Calu3 (cell line): ENCODE results near the gene EPHA10. TPM values are rescaled to one million over a fixed set of nuclear protein-coding genes. Genes with fewer than 3 reads are reported as not detected.

ENCODE experiments used
- BruUV-seq: library from RNA; stranded (reverse); fragments of 400-500 nt; replicated peaks from 2 replicates; lab custom pipeline; 2021; lab: Mats Ljungman, UMichigan
- CTCF ChIA-PET: fragments of 300-600 bp; sonication (Branson Sonifier 250); formaldehyde crosslinking; loops from one replicate; lab custom pipeline; 2022; ENCODE audit warnings: antibody characterized with exemption; lab: Charles Lee
- DNase-seq: peaks from one replicate; pipeline ENCODE4 v3.0.0; 2022
- H3K27ac Mint-ChIP-seq: one replicate; pipeline ENCODE4 v1.8.0; 2022; ENCODE audit warnings: mixed read lengths; ENCODE audit not compliant: unreplicated experiment
- H3K27me3 Mint-ChIP-seq: one replicate; pipeline ENCODE4 v1.8.0; 2022; ENCODE audit warnings: mixed read lengths; ENCODE audit not compliant: unreplicated experiment
- H3K36me3 Mint-ChIP-seq: one replicate; pipeline ENCODE4 v1.8.0; 2022; ENCODE audit warnings: mild to moderate bottlenecking, moderate library complexity, mixed read lengths; ENCODE audit not compliant: insufficient read depth, unreplicated experiment
- H3K4me1 Mint-ChIP-seq: one replicate; pipeline ENCODE4 v1.8.0; 2022; ENCODE audit warnings: mild to moderate bottlenecking, low read depth, mixed read lengths; ENCODE audit not compliant: unreplicated experiment
- H3K4me3 Mint-ChIP-seq: one replicate; pipeline ENCODE4 v1.8.0; 2022; ENCODE audit warnings: mild to moderate bottlenecking, low read depth, moderate library complexity, mixed read lengths; ENCODE audit not compliant: unreplicated experiment
- H3K9me3 Mint-ChIP-seq: one replicate; pipeline ENCODE4 v1.8.0; 2022; ENCODE audit warnings: low read depth, mixed read lengths; ENCODE audit not compliant: unreplicated experiment
- intact Hi-C: fragments of 100-400 bp; cut with micrococcal nuclease; formaldehyde crosslinking; loops from one replicate; pipeline ENCODE4 v1.10.0; 2022; ENCODE audit not compliant: unreplicated experiment
- total RNA-seq: library from RNA; stranded (reverse); gene quantifications from 2 replicates; pipeline ENCODE4 v1.2.3, GENCODE V29; 2022
- TF ChIP-seq, protein P1 (sequence below): fragments of 200-600 bp; IDR thresholded peaks from one replicate; pipeline ENCODE4 v1.8.0; 2022; ENCODE audit warnings: antibody characterized with exemption; ENCODE audit not compliant: unreplicated experiment

The EPHA10 gene
- total RNA-seq, 1 experiment from 2014 or later, result 7.8 TPM

DNA sequence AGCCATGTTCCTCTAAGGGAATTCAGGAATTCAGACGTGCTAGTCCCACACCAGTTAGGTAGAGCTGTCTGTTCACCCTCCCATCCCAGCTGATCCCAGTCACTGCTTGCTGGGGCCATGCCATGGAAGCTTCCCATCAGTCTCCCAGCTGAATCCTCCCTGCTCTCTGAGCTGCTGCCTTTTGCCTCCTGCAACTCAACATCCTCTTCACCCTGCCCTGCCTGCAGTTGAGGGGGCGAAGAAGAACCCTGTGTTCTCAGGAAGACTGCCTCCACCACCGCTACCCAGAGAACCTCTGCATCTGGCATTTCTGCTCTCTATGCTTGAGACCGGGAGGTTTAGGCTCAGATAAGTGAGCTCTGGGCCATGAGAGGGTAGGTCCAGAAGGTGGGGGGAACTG, 56.4 kb downstream of the EPHA10 start:
- no peaks in the 10 kb centered on the region for H3K4me1 Mint-ChIP-seq
- TF ChIP-seq, protein P1, sequence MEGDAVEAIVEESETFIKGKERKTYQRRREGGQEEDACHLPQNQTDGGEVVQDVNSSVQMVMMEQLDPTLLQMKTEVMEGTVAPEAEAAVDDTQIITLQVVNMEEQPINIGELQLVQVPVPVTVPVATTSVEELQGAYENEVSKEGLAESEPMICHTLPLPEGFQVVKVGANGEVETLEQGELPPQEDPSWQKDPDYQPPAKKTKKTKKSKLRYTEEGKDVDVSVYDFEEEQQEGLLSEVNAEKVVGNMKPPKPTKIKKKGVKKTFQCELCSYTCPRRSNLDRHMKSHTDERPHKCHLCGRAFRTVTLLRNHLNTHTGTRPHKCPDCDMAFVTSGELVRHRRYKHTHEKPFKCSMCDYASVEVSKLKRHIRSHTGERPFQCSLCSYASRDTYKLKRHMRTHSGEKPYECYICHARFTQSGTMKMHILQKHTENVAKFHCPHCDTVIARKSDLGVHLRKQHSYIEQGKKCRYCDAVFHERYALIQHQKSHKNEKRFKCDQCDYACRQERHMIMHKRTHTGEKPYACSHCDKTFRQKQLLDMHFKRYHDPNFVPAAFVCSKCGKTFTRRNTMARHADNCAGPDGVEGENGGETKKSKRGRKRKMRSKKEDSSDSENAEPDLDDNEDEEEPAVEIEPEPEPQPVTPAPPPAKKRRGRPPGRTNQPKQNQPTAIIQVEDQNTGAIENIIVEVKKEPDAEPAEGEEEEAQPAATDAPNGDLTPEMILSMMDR, result no peak
- BruUV-seq, result no TSS peak
- H3K27me3 Mint-ChIP-seq, result no peaks in the 10 kb centered on the region
- H3K36me3 Mint-ChIP-seq, result peaks cover 51% of the 10 kb centered on the region
- CTCF ChIA-PET, result no interaction called here
- no peak for DNase-seq
- no peak overlapping the region for H3K4me3 Mint-ChIP-seq
- no peaks in the 10 kb centered on the region for H3K9me3 Mint-ChIP-seq
- intact Hi-C loops, result no loop called here
- H3K27ac Mint-ChIP-seq, result no peak overlapping the region

DNA sequence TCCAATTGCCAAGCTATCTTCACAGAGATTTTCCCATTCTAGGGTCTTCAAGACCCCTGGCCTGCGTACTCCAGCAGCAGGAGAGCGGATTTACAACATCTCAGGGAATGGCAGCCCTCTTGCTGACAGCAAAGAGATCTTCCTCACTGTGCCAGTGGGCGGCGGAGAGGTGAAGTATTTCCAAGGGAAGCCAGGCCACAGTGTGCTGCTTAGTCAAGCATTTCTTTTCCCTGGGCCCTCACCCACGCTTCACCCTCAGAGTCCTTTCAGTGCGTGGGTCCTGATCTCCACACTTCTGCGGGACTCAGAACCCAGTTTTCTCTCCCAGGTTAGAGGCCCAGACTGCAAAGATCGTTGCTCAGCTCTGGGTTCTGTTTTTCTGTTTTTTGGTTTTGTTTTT, 59.5 kb downstream of the EPHA10 start:
- H3K27me3 Mint-ChIP-seq, result no peaks in the 10 kb centered on the region
- H3K36me3 Mint-ChIP-seq, result peaks cover 64% of the 10 kb centered on the region
- CTCF ChIA-PET, result no interaction called here
- TF ChIP-seq, protein P1, result no peak
- intact Hi-C loops, result no loop called here
- no peaks in the 10 kb centered on the region for H3K4me1 Mint-ChIP-seq
- no peaks in the 10 kb centered on the region for H3K9me3 Mint-ChIP-seq
- no peak overlapping the region for H3K27ac Mint-ChIP-seq
- no peak for DNase-seq
- H3K4me3 Mint-ChIP-seq, result no peak overlapping the region
- BruUV-seq, result no TSS peak

DNA sequence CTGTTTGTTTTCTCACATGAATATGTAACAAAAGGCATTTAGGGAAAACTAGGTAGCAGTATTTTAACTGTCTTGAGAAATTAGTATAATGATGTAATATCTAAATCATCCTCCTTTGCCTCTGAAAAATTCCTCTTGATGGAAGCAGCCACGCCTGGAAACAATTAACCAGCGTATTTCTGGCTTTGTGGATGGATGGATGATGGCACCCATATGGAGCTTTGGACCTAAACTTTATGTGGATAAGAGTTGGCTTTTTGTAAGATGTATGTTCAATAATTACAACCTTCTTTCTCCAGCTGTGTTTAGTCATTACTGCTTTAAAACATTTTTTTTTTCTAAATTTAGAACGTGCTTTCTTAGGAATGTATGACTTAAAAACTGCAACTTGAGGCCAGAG, 60.0 kb downstream of the EPHA10 start:
- Mint-ChIP-seq H3K27me3 (no peaks in the 10 kb centered on the region), H3K36me3 (peaks cover 64% of the 10 kb centered on the region), H3K4me1 (no peaks in the 10 kb centered on the region), H3K27ac (no peak overlapping the region), H3K4me3 (no peak overlapping the region), H3K9me3 (no peaks in the 10 kb centered on the region)
- TF ChIP-seq, protein P1, result no peak
- no TSS peak for BruUV-seq
- intact Hi-C loops, result no loop called here
- CTCF ChIA-PET, result no interaction called here
- DNase-seq, result no peak

DNA sequence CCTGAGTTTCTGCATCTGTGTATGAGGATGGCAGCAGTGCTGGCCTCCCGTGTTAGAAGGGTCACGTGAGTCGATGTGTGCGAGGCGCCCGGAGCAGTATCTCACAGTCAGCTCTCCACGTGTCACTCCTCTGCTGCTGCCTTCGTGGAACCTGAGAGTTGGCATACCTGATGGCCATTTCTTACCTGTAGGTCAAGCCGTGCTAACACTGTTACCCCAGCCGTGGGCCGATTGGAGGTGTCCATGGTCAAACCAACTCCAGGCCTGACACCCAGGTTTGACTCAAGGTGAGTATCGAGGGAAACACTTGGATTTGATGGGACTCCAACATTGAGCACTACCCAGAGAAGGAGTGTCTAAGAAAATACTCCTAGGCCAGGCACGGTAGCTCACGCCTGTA, 61.9 kb downstream of the EPHA10 start:
- peaks cover 55% of the 10 kb centered on the region for H3K36me3 Mint-ChIP-seq
- H3K4me3 Mint-ChIP-seq, result no peak overlapping the region
- no peaks in the 10 kb centered on the region for H3K4me1 Mint-ChIP-seq
- TF ChIP-seq, protein P1, result no peak
- H3K27me3 Mint-ChIP-seq, result no peaks in the 10 kb centered on the region
- intact Hi-C loops, result no loop called here
- no peaks in the 10 kb centered on the region for H3K9me3 Mint-ChIP-seq
- DNase-seq, result no peak
- no TSS peak for BruUV-seq
- CTCF ChIA-PET, result no interaction called here
- no peak overlapping the region for H3K27ac Mint-ChIP-seq
